Fibroblast of lung (primary cell): ENCODE data around the gene EIF2D.

Source experiments
- CTCF ChIP-seq, 2 donors: IDR thresholded peaks in 1 of 2; conservative IDR thresholded peaks in 1 of 2; 1 replicate in 1 of 2; 2 replicates in 1 of 2; pipeline ENCODE4 v1.5.1; 2011 to 2012; ENCODE audit warnings: low read length in 2 of 2, control low read depth in 1 of 2, inconsistent platforms in 1 of 2, low read depth in 1 of 2, mild to moderate bottlenecking in 1 of 2
- EZH2 ChIP-seq: IDR thresholded peaks from 2 replicates; pipeline ENCODE4 v1.5.1; 2012; ENCODE audit warnings: low read length, control low read depth, mild to moderate bottlenecking; ENCODE audit errors: missing control alignments

- TF ChIP-seq EZH2 = no peak
- no peak for TF ChIP-seq CTCF (conservative IDR thresholded peaks at IDR 0.05 in 1 of 2, IDR thresholded peaks at IDR 0.05 in 1 of 2; ENCODE audit: low read depth in 1 of 2, low read length in 2 of 2)
These were observed 21.4 kb upstream of the EIF2D start for GRCh38 chr1:206633708-206634121.
